GM19239 (cell line): ENCODE data around the gene ATP5MC3.

Experiments
- DNase-seq: peaks from one replicate; pipeline ENCODE4 v3.0.0; 2011; ENCODE audit warnings: low spot score; ENCODE audit not compliant: insufficient read length
- FAIRE-seq: peaks from 2 replicates; lab custom pipeline; 2011; peaks lifted over from hg19 to GRCh38; lab: Jason Lieb, UNC

The ATP5MC3 gene

DNA sequence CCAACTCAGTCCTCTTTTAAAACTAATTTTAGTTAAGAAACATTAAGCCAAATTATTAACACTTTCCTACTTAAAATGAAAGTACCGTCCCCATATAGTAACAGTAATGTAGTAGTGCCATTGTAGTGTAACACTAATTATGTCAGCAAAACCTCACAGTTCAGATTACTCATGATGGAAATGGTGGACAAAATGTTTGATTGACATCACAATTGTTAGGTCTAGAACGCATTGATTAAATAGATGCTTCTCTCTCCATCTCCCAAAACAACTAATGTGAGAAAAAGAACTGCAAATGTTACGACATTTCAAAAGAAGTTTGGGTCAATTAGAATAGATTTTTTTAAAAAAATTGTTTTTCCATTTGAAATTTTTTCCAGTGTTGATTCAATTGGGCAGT lies 12.3 kb downstream of the ATP5MC3 start:
- FAIRE-seq (no peak), DNase-seq (no peak)

DNA sequence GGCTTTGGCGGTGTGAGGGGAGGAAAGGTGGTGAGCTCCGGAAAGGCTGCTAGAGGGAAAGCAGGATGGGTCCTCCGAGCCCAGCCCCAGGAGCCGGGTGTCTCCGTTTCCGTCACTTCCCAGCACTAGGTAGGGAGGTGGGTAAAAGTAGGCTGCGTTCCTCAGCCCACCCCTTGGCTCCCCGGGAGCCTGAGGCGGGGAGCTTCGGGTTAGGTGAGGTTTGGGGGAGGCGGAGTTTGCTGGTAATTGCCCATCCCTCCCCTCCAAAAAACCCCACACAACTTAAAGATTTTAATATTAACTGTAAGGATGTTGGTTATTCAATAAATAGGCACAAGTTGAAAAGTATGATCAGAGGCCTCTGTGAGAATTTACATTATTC lies 13.0 kb downstream of the ATP5MC3 start:
- FAIRE-seq, result no peak
- DNase-seq, result no peak

DNA sequence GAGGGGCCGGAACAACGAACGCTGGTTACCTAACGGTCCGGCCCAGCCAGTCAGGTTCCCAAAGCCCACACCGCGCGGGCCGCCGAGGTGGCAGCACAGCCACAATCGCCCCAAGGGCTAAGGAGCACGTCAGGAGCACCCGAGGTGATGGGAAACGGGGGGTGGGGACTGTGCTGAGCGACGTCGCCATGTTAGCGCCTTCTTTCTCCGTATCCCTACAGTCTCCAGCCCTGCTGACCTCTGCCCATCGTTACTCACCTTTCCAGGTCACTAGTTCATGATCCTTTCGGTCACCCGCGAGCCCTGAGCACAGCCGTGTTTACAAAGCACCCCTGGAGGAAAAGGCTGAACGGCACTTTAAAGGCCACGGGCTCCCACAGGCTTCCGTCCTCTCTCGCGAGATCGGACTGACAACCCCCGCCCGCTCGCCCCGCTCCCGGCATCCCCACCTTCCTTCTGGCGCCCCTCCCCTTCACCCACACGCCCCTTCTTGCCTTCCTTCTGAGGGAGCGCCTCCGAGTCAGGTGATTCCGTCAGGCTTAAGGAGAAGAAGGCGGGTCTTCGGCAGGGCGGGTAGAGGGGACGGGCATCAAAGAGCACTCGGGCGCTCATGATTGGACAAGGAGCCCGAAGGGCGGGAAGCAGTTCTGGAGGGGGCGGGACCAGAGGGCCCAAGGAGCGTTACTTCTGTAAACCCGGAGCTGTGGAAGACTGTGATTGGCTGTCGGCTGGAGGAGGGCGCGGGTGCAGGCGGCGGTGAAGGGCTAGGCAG lies 13.5 kb downstream of the ATP5MC3 start, which contains the start of gene ATF2:
Gene ATF2 (minus strand): TSS at position 412 of the 772 bp plus-strand sequence. CDS start 31,760 bp downstream, outside the sequence.
- DNase-seq (peak; percentile 69), FAIRE-seq (peak; percentile 100)

DNA sequence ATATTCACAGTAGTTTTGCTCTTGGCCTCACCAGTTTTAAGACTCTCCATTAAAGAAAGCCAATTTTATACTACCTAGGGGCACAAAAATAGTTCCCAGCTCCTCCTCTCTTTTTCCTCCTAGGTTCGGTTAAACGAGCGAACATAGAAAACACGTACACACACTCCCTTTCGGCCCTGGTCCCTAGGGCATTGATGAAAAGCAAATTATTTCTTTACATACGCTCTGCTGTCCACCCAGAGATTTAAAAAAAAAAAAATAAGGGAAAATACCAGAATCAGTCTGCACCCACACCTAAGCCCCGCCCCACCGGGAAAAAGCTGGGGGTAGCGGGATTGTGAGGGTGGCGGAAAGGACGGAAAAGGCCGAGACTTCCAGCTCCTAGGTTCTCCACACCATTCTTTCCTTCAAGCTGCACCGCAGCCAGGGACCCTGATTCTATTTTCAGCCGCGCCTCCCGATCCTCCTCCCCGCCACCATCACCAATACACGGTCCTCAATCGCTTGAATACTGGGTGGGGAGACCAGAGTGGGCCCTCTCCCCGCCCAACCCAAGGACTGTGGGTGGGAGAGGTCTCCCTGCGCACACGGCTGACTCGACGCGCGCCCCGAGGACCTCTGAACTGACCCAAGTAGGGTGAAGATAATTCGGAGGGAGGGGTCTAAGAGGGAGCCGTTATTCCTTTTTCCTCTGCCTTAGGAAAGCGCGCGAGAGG lies 14.3 kb downstream of the ATP5MC3 start:
- FAIRE-seq (peak; percentile 75), DNase-seq (no peak)

DNA sequence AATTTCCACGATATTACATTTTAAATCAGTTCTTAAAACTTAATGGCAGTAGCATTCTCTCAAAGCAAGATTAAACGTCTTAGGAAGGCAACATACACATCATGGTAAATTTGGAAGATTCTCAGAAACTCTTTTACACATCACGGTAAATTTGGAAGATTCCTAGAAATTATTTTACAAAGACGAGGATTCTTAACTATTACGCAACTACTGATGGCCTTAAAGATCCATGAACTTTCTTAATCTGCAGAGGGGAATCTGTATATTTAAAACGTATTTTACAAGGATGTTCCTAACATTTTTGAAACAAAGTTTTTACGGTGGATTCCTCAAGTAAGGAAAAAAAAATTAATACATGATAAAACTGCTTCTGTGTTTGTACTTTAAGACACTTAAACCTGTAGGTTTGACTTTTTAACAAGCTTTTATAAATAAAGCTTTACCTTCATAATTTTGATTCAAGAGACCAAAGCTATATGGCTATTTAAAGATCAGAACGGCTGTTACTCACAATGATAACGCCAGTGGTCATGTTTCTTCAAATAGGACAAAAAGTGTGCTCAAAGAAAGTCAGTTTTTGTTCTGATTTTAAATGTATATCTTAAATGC lies 15.2 kb downstream of the ATP5MC3 start:
- DNase-seq, result no peak
- FAIRE-seq, result peak; percentile 42

DNA sequence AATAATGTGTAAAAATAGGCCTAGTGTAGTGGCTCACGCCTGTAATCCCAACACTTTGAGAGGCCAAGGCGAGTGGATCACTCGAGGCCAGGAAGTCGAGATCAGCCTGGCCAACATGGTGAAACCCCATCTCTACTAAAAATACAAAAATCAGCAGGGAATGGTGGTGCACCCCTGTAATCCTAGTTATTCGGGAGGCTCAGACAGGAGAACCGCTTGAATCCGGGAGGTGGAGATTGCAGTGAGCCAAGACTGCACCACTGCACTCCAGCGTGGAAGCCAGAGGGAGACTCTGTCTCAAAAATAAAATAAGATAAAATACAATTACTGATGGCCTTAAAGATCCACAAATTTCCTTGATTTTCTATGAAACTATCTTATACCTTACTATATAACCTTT lies 17.3 kb downstream of the ATP5MC3 start:
- DNase-seq, result no peak
- no peak for FAIRE-seq

DNA sequence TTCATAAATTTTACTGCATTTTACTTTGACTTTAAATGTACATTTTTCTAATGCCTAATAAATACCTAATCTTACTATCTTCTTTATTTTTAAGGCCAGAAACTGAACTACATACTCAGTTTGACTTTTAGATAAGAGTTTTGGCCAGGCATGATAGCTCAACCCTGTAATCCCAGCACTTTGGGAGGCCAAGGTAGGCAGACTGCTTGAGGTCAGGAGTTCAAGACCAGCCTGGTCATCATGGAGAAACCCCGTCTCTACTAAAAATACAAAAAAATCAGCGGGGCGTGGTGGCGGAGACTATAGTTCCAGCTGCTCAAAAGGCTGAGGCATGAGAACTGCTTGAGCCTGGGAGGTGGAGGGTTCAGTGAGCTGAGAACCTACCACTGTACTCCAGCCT lies 22.6 kb downstream of the ATP5MC3 start:
- no peak for FAIRE-seq
- DNase-seq, result no peak

DNA sequence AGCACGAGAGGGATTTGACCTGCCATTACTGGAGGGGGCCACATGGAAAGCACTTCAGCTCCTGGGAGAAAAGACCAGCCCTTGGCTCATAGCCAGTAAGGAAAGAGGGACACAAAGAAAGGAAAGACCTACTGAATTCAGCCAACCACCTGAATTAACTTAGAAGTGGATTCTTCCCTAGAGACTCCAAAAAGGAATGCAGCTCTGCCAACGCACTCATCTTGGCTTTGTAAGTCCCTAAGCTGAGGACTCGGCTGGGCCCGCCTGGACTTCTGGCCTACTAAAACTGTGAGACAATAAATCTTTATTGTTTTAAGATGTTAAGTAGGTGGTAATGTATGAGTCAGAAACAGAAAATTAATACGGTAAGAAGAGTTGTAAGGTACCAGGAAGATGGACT lies 25.0 kb downstream of the ATP5MC3 start:
- DNase-seq (no peak), FAIRE-seq (no peak)

DNA sequence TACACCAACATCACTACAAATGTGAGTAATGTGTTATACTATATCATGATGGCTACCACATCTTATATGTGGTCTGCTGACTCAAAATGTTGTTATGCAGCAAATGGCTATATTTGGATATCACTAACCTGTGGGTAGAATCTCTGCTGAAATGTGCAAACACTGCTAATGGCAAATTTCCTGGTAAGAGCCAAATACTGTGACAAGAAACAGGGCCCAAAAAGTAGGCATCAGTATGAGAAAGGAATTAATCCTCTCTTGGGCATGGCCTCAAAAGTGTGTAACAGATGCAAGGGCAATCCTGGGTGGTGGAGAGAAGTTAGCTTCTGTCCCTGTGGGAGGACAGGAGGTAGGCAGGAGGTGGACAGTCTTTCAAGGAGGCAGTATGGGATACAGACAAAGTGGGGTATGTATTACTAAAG lies 26.8 kb downstream of the ATP5MC3 start:
- DNase-seq (no peak), FAIRE-seq (peak; percentile 31)

DNA sequence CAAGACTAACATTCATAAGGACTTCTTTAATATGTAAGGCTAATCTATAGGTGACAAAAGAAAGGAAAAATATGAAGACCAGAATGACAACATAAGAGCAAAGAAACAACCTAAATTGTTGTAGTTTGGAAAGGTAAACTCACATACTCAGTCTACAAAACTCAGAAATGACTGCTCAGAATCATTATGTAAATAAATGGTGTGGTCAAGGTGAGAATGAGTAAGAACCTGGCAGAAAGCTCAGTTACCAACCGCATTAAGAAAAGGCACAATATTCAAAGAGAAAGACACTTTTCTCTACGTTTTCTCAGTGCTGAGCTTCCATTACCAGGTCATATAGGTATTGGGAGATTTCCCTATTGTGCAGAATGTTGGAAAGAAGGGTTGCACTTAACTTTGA lies 29.3 kb downstream of the ATP5MC3 start:
- no peak for DNase-seq
- no peak for FAIRE-seq

DNA sequence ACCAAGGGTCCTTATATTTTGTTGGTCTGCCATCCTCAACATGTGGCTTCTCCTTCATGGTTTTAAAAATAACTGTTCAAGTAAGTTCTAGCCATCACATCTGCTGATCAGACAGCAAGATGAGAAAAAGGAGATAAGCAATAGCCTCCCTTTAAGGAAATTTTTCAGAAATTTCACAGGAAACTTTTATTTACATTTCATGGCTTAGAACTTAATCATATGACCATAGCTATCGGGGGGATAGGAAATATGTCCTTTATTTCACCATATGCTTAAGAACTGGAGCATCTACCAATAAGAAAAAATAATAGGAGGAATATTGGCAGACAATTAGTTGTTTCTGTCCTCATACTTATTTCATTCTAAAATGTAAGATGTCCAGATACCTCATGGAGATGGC lies 29.7 kb downstream of the ATP5MC3 start:
- DNase-seq (no peak), FAIRE-seq (no peak)

DNA sequence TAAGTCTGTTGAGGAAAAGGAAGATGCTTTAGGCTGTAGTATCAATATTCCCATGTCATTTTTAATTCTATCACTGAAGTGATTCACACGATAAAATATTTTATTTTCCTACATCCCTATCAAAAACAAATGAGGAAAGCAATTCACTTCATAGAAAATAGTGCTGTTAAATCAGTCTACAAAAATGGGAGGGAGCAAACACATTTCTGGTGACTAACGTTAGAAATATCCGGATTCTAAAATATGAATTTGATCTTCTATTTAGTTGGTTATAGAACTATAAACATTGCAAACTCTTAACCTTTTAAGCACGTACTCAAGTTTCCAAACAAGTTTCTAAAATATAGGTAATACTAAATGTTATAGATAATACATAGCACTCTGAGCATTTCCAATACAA lies 34.3 kb downstream of the ATP5MC3 start:
- FAIRE-seq (no peak), DNase-seq (no peak)

DNA sequence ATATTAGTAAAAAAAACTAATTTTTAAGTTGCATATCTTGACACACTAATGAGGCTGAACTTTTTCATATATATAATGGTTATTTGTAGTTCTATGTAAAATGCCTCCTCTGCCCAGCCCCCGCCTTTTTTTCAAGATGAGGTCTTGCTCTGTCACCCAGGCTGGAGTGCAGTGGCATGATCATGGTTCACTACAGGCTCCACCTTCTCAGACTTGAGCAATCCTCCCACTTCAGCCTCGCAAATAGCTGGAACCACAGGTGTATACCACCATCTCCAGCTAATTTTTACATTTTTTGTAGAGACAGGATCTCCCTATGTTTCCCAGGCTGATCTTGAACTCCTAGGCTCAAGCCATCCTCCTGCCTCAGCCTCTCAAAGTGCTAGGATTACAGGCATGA lies 37.8 kb downstream of the ATP5MC3 start:
- FAIRE-seq, result no peak

DNA sequence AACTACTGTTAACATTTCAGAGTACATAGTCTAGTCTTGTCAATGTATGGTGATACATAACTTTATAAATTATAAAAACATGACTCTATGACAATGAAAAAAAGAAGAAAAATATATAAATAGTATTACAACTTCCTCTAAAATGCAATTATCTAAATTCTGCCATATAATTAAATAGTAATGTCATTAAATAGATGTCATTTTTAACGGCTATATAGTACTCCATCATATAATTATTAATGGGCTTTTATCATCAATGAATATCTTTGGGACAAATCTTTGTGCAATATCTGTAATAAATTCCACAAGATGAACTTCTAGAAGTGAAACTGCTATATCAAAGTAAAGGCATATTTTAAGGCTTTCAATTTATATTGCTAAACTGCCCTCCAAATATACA lies 38.3 kb downstream of the ATP5MC3 start:
- no peak for DNase-seq
- no peak for FAIRE-seq

More for the DNA sequence above, 37.8 kb downstream of the ATP5MC3 start:
- no peak for DNase-seq

DNA sequence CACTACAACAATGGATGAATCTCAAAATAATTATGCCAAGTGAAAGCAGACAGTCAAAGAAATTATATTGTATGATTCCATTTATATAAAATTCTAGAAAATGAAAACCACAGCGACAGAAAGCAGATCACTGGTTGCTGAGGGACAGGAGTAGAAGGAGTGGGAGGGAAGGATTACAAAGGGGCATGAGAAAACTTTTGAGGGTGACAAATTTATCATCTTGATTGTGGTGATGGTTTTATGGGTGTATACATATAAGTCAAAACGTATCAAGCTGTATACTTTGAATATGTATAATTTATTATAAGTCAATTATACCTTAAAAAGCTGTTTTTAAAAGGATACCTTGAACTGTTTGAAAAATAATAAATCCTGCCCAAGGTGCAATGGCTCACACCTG lies 41.2 kb downstream of the ATP5MC3 start:
- no peak for FAIRE-seq
- no peak for DNase-seq

DNA sequence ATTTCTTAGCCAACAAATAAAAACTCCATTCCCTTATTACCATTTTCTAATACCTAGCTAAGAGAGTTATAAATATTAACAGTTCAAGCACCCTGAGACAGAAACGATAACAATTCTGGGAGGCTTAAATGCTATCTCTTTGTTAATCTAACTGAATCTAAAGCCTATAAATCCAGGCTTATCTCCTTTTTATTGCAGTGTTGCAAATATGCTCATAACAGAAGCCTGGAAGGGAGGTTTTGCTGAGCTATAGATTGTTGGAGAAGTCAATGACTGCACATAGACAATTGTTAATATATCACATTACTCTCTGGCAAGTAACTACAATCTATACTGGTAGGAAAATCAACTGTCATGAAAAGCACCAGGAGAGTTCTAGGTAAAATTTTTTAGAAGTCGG lies 43.7 kb downstream of the ATP5MC3 start:
- FAIRE-seq (no peak), DNase-seq (no peak)

DNA sequence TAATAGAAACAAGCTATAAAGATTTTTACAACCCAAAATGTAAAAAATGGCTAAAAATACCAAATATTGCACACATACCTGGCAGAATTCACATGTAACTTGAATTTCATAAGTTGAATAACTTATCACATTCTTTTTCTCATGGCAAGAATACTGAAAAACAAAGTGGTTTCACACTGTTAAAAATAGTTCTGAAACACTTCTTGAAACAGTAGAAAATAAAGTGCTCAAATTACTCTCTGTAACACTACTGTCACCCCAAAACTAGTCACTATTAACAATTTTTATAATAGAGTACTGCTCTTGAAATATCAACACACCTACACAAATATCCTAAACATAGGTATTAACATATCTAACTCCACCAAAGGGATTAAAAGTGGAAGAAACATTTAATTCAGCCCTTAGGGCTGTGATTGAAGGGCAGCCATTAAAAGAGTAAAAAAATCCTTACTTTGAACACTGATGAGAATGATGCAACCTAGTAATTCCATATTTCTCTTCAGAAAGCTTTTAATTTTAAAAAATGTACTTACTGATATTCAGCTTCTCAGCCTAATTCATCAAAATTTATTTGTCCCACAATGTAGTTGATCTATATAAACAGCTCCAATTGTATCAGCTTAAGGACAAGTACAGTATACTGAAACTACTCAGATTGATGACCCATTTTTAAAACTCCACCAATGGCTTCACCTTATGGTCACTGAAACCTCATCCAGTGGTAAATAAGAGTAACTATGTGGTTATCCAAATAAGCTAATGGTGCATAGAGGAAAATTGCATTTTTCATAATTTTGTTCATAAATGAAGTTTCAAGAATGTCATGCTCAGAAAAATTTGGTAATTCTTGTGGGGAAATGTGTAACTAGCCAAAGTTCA lies 44.9 kb downstream of the ATP5MC3 start:
- FAIRE-seq (peak; percentile 80), DNase-seq (no peak)

DNA sequence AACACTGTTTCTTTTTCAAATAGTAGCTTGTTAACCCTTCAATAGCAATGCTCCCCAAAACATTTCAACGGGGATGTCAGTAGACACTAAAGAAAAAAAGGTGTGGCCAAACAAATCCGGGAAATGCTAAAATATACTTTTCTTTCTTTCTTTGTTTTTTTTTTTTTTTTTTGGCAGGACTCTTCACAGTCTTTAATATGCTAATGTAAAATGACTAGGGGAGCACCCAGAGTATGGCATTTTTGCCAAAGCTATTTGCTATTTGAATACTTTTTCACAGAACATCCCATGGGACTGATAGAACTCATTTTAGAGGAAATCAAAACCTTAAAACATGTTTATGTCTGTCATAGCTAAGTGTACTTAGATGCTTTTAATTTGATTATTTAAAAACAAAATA lies 45.6 kb downstream of the ATP5MC3 start:
- FAIRE-seq (no peak), DNase-seq (no peak)

DNA sequence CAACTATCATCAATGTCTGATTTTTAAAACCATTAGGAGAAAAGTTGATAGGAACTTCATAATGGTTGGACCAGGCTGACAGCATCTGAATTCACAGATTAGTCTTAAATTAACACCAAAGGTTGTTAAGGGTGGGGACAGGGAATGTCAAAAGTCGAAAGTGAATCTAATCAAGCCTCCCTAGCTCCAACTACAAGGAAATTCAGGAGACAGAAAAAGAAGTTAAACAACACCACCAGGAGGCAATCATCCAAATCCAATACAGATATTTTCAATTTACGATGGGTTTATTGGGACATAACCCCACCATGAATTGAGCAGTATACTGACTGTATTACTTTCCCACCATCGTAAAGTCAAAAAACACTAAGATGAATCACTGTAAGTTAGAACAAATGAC lies 46.3 kb downstream of the ATP5MC3 start:
- no peak for FAIRE-seq
- no peak for DNase-seq

DNA sequence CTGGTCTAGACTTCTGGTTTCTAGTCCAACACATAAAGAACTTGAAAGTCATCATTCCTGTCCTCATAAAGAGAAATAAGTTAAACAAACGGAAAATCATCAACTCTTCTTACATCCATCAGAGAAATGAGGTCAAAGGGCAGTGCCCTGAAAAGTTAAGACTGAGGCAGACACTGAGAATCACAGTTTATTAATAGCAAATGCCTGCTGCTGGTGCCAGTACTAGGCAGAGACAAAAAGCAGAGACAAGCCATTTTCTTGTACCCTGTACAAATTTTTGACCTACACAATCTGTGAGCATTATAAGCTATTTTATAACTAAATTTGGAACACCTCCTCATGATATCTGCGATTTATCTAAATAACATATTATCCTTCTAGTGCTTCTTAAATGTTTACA lies 50.3 kb downstream of the ATP5MC3 start:
- FAIRE-seq (no peak), DNase-seq (no peak)
